Glutamatergic neuron (in vitro differentiated cells): Measurements from ENCODE around the gene IL22RA2. TPM values are rescaled to one million over a fixed set of nuclear protein-coding genes. Genes with fewer than 3 reads are reported as not detected.

ENCODE experiments used
- DNase-seq: peaks from one replicate; pipeline ENCODE4 v3.0.0; 2022
- H3K27ac Mint-ChIP-seq: one replicate; pipeline ENCODE4 v1.8.0; 2020; ENCODE audit warnings: mild to moderate bottlenecking, mixed read lengths, inconsistent platforms; ENCODE audit not compliant: unreplicated experiment
- H3K27me3 Mint-ChIP-seq: one replicate; pipeline ENCODE4 v1.8.0; 2020; ENCODE audit warnings: mild to moderate bottlenecking, moderate library complexity, mixed read lengths, inconsistent platforms; ENCODE audit not compliant: unreplicated experiment
- H3K36me3 Mint-ChIP-seq: one replicate; pipeline ENCODE4 v1.8.0; 2020; ENCODE audit warnings: mild to moderate bottlenecking, mixed read lengths, inconsistent platforms; ENCODE audit not compliant: unreplicated experiment
- H3K4me1 Mint-ChIP-seq: one replicate; pipeline ENCODE4 v1.8.0; 2020; ENCODE audit warnings: mild to moderate bottlenecking, low read depth, mixed read lengths, inconsistent platforms; ENCODE audit not compliant: unreplicated experiment
- H3K4me3 Mint-ChIP-seq: one replicate; pipeline ENCODE4 v1.8.0; 2020; ENCODE audit warnings: mild to moderate bottlenecking, mixed read lengths, inconsistent platforms; ENCODE audit not compliant: unreplicated experiment
- H3K9me3 Mint-ChIP-seq: one replicate; pipeline ENCODE4 v1.8.0; 2020; ENCODE audit warnings: mild to moderate bottlenecking, moderate library complexity, mixed read lengths, inconsistent platforms; ENCODE audit not compliant: unreplicated experiment
- total RNA-seq: library from RNA; stranded (reverse); fragmentation: NEBNext Ultra II Directional; extraction: Animal tissue kit (Norgen Biotek cat#: 25700); gene quantifications from one replicate; pipeline ENCODE4 v1.2.1, GENCODE V29; 2021; ENCODE audit not compliant: unreplicated experiment
- TF ChIP-seq, protein P1 (sequence below): fragments of 200-600 bp; sonication (generic); IDR thresholded peaks from one replicate; pipeline ENCODE4 v1.5.0; 2021; ENCODE audit not compliant: partially characterized antibody, unreplicated experiment

Gene IL22RA2
- total RNA-seq, 1 donor from 2014 or later: not detected

DNA sequence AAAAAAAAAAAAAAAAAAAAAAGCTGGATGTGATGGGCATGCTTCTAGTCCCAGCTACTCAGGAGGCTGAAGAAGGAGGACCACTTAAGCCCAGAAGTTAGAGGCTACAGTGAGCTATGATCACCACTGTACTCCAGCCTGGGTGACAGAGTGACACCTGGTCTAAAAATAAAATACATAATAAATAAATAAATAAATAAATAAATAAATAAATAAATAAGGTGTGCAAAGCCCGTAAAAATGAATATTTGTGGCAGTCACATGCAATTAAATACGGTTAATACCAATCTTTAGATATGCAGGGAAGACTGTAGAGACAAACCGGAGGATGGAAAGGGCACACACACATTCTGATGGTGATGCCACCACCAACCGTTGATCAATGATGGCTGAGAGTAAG is 26.2 kb downstream of the IL22RA2 start:
- TF ChIP-seq, protein P1, sequence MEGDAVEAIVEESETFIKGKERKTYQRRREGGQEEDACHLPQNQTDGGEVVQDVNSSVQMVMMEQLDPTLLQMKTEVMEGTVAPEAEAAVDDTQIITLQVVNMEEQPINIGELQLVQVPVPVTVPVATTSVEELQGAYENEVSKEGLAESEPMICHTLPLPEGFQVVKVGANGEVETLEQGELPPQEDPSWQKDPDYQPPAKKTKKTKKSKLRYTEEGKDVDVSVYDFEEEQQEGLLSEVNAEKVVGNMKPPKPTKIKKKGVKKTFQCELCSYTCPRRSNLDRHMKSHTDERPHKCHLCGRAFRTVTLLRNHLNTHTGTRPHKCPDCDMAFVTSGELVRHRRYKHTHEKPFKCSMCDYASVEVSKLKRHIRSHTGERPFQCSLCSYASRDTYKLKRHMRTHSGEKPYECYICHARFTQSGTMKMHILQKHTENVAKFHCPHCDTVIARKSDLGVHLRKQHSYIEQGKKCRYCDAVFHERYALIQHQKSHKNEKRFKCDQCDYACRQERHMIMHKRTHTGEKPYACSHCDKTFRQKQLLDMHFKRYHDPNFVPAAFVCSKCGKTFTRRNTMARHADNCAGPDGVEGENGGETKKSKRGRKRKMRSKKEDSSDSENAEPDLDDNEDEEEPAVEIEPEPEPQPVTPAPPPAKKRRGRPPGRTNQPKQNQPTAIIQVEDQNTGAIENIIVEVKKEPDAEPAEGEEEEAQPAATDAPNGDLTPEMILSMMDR: no peak
- H3K4me1 Mint-ChIP-seq: no peaks in the 10 kb centered on the region

DNA sequence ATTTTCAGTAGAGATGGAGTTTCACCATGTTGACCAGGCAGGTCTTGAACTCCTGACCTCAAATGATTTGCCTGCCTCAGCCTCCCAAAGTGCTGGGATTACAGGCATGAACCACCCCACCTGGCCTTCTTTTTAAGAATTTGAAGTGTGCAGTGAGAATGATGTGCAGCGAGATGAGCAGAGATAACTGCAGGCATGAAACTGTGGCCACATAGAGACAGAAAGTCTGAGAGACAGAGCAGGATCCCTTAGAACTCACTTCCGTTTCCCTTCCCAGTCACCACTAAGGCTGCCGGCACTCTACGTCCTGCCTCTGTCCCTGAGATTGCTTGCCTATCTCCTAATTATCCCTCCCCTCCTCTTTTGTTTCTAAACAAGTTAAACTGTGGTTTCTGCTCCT is 27.2 kb downstream of the IL22RA2 start:
- Mint-ChIP-seq H3K36me3 (no peaks in the 10 kb centered on the region), H3K27ac (no peak overlapping the region), H3K4me3 (no peak overlapping the region), H3K9me3 (peaks cover 2% of the 10 kb centered on the region), H3K27me3 (no peaks in the 10 kb centered on the region), H3K4me1 (no peaks in the 10 kb centered on the region)
- TF ChIP-seq, protein P1: no peak
- DNase-seq: no peak

More for the DNA sequence above, 26.2 kb downstream of the IL22RA2 start:
- no peak for DNase-seq
- Mint-ChIP-seq H3K27ac (no peak overlapping the region), H3K27me3 (no peaks in the 10 kb centered on the region), H3K9me3 (peaks cover 2% of the 10 kb centered on the region), H3K36me3 (no peaks in the 10 kb centered on the region), H3K4me3 (no peak overlapping the region)

DNA sequence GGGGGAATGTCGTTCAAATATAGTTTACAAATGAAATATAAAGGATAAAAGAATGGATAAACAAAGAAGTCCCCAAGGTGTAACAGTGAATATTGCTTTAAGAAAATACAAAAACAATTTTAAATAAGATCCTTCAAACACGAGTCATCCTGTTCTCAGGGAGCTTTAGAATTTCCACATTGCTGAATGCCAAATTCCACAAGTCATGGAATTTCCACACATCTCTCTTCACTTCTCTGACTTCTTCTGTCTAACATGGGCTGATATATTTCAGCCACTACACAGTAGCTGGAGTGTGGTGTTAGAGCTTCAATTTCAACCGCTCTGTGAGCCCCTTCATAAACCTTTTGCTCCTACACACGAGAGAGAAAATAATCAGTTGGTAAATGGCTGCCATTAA is 28.0 kb downstream of the IL22RA2 start:
- TF ChIP-seq, protein P1: no peak

DNA sequence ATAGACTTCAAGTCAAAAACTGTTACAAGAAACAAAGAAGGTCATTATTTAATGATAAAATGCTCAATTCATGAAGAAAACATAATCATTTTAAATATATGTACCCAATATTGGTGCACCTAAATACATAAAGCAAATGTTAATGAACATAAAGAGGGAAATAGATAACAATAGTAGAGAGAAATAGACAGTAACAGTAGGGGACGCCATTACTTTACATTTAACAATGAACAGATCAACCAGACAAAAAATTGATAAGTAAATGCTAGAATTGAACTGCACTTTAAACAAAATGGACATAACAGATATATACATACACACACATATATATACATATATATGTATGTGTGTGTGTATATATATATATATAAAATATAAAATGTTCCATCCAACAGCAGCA is 37.4 kb downstream of the IL22RA2 start:
- no peak overlapping the region for H3K4me3 Mint-ChIP-seq
- peaks cover 7% of the 10 kb centered on the region for H3K36me3 Mint-ChIP-seq
- TF ChIP-seq, protein P1: no peak
- peaks cover 5% of the 10 kb centered on the region for H3K9me3 Mint-ChIP-seq
- no peak for DNase-seq
- H3K27me3 Mint-ChIP-seq: peaks cover 2% of the 10 kb centered on the region
- H3K4me1 Mint-ChIP-seq: no peaks in the 10 kb centered on the region
- H3K27ac Mint-ChIP-seq: no peak overlapping the region

More for the DNA sequence above, 28.0 kb downstream of the IL22RA2 start:
- no peaks in the 10 kb centered on the region for H3K27me3 Mint-ChIP-seq
- peaks cover 2% of the 10 kb centered on the region for H3K9me3 Mint-ChIP-seq
- H3K4me3 Mint-ChIP-seq: no peak overlapping the region
- no peak overlapping the region for H3K27ac Mint-ChIP-seq
- no peaks in the 10 kb centered on the region for H3K36me3 Mint-ChIP-seq
- DNase-seq: no peak
- H3K4me1 Mint-ChIP-seq: no peaks in the 10 kb centered on the region

DNA sequence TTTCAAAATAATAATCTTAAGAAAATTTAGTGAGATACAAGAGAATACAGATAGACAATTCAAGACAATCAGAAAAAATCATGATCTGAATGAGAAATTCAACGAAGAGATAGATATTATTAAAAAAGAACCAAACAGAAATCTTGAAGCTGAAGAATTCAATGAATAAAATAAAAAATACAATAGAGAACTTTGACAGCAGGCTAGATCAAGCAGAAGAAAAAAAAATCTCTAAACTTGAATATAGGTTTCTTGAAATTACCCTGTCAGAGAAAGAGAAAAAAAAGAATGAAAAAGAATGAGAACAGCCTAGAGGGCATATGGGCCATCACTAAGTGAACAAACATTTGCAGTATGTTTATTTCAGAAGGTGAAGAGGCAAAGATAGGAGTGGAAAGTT is 39.0 kb downstream of the IL22RA2 start:
- H3K27me3 Mint-ChIP-seq: peaks cover 2% of the 10 kb centered on the region

More for the DNA sequence above, 39.0 kb downstream of the IL22RA2 start:
- H3K4me3 Mint-ChIP-seq: no peak overlapping the region
- TF ChIP-seq, protein P1: no peak
- H3K4me1 Mint-ChIP-seq: no peaks in the 10 kb centered on the region
- H3K9me3 Mint-ChIP-seq: peaks cover 5% of the 10 kb centered on the region
- no peak for DNase-seq
- H3K36me3 Mint-ChIP-seq: peaks cover 7% of the 10 kb centered on the region
- no peak overlapping the region for H3K27ac Mint-ChIP-seq
